Type B pancreatic cell (in vitro differentiated cells): ENCODE results near the gene CTSA. TPM values are rescaled to one million over a fixed set of nuclear protein-coding genes. Genes with fewer than 3 reads are reported as not detected.
A peak's percentile ranks its signal among the peaks of the same experiment; 100 is the strongest.

ENCODE experiments used
- DNase-seq: peaks from one replicate; pipeline ENCODE4 v3.0.0; 2021; ENCODE audit warnings: mixed read lengths; ENCODE audit not compliant: unreplicated experiment; ENCODE audit errors: extremely low spot score
- H3K27ac Mint-ChIP-seq: 2 replicates; pipeline ENCODE4 v1.8.0; 2021; ENCODE audit warnings: mild to moderate bottlenecking, mixed read lengths
- H3K27me3 Mint-ChIP-seq: 2 replicates; pipeline ENCODE4 v1.8.0; 2021; ENCODE audit warnings: mixed read lengths
- H3K36me3 Mint-ChIP-seq: 2 replicates; pipeline ENCODE4 v1.8.0; 2021; ENCODE audit warnings: mixed read lengths
- H3K4me1 Mint-ChIP-seq: one replicate; pipeline ENCODE4 v1.8.0; 2021; ENCODE audit warnings: mixed read lengths; ENCODE audit not compliant: unreplicated experiment
- H3K4me3 Mint-ChIP-seq: 2 replicates; pipeline ENCODE4 v1.8.0; 2021; ENCODE audit warnings: mild to moderate bottlenecking, mixed read lengths
- H3K9me3 Mint-ChIP-seq: 2 replicates; pipeline ENCODE4 v1.8.0; 2021; ENCODE audit warnings: mixed read lengths
- total RNA-seq: library from RNA; stranded (reverse); gene quantifications from 2 replicates; pipeline ENCODE4 v1.2.1, GENCODE V29; 2021; ENCODE audit warnings: low replicate concordance
- TF ChIP-seq, protein P1 (sequence below): fragments of 200-600 bp; sonication (generic); conservative IDR thresholded peaks from 2 replicates; pipeline ENCODE4 v1.5.0; 2021; ENCODE audit warnings: antibody characterized with exemption, mild to moderate bottlenecking

Gene CTSA
- total RNA-seq, 1 donor from 2014 or later: 142 TPM

GRCh38 chr20:45882469-45883099, 8.6 kb upstream of the CTSA start:
- Mint-ChIP-seq H3K4me1 (peaks cover 21% of the 10 kb centered on the region), H3K4me3 (peak overlapping the region; percentile 78), H3K9me3 (no peaks in the 10 kb centered on the region), H3K27ac (no peak overlapping the region), H3K27me3 (no peaks in the 10 kb centered on the region), H3K36me3 (peaks cover 8% of the 10 kb centered on the region)
- TF ChIP-seq, protein P1, sequence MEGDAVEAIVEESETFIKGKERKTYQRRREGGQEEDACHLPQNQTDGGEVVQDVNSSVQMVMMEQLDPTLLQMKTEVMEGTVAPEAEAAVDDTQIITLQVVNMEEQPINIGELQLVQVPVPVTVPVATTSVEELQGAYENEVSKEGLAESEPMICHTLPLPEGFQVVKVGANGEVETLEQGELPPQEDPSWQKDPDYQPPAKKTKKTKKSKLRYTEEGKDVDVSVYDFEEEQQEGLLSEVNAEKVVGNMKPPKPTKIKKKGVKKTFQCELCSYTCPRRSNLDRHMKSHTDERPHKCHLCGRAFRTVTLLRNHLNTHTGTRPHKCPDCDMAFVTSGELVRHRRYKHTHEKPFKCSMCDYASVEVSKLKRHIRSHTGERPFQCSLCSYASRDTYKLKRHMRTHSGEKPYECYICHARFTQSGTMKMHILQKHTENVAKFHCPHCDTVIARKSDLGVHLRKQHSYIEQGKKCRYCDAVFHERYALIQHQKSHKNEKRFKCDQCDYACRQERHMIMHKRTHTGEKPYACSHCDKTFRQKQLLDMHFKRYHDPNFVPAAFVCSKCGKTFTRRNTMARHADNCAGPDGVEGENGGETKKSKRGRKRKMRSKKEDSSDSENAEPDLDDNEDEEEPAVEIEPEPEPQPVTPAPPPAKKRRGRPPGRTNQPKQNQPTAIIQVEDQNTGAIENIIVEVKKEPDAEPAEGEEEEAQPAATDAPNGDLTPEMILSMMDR: no peak
- DNase-seq: no peak

DNA sequence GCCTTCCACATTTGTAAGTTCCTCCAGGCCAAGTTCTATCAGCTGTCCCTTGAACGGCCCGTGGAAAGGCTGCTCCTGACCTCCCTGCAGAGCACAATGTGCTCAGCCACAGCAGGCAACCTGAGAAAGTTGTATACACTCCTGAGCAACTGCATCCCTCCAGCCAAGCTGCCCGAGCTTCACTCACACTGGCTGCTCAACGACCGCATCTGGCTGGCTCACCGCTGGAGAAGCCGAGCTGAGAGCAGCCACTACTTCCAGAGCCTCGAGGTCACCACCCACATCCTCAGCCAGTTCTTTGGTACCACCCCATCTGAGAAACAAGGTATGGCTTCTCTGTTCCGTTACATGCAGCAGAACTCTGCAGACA, 8.1 kb upstream of the CTSA start:
- H3K4me3 Mint-ChIP-seq: peak overlapping the region; percentile 61
- H3K9me3 Mint-ChIP-seq: no peaks in the 10 kb centered on the region
- no peak overlapping the region for H3K27ac Mint-ChIP-seq
- TF ChIP-seq, protein P1: no peak
- H3K4me1 Mint-ChIP-seq: peaks cover 21% of the 10 kb centered on the region
- H3K36me3 Mint-ChIP-seq: peaks cover 8% of the 10 kb centered on the region
- H3K27me3 Mint-ChIP-seq: no peaks in the 10 kb centered on the region
- DNase-seq: no peak

DNA sequence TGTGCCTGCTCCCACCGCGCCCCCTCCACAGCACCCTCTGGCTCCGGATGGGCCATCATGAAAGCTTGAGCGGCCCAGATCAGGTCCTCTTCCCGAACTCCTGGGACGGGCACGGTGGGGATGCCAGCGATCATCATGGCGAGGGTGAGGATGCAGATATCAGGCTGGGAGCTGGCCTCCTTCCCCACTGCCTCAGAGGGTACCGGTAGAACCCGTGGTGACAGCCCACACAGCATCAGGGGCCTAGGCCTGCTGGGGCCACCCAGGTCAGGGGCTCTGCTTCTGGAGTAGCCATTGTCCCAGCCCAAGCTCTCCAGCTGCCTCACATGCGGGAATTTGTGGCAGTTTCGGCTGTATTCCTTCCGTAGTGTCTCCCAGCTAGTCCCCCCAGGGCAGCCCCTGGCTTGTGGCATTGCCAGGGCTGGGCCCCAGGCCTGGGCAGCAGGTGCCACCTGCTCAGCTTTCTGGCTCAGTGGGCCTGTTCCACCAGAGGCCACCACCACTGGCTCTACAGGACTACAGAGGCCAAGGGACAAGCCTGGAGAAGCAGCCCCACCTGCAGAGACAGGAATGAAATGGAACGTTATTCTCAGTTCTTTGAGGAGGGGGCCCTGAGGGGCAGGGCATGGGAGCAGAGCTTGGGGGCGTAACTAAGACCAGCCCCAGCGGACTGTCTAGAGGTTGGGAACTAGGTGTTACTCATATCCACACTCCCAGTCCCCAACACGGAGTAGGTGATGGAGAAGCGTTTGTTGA, 4.4 kb upstream of the CTSA start:
- Mint-ChIP-seq H3K4me1 (peaks cover 20% of the 10 kb centered on the region), H3K9me3 (no peaks in the 10 kb centered on the region)

DNA sequence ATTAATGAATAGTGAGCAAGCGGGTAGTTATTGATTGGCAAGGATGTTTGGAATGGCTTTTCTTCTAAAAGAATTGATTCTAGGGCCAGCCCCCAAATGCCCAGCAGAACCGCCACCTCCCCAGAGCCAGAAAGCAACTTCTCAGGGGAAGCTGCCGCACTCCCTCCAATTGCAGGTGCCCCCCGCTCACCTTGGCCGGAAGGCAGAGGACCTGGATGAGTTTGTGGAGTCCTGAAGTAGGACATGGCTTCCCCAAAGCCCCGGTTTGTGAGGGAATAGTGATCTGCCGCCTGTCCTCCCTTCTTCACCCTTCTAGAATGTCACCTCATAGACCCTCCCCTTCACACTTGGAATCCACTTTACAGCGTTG, 3.8 kb upstream of the CTSA start, which contains the start of gene SPATA25:
SPATA25 (minus strand) TSS at position 277 of the 370 bp plus-strand sequence; CDS start at position 245, 32 bp downstream.
- TF ChIP-seq, protein P1: no peak
- no peaks in the 10 kb centered on the region for H3K36me3 Mint-ChIP-seq
- H3K4me1 Mint-ChIP-seq: peaks cover 16% of the 10 kb centered on the region
- H3K27ac Mint-ChIP-seq: no peak within 1 kb of the TSS
- H3K9me3 Mint-ChIP-seq: no peaks in the 10 kb centered on the region
- H3K4me3 Mint-ChIP-seq: peak within 1 kb of the TSS; percentile 22
- no peak for DNase-seq
- H3K27me3 Mint-ChIP-seq: no peaks in the 10 kb centered on the region

More for the DNA sequence above, 4.4 kb upstream of the CTSA start:
- Mint-ChIP-seq H3K4me3 (no peak overlapping the region), H3K36me3 (no peaks in the 10 kb centered on the region), H3K27me3 (no peaks in the 10 kb centered on the region), H3K27ac (no peak overlapping the region)
- TF ChIP-seq, protein P1: no peak
- no peak for DNase-seq

DNA sequence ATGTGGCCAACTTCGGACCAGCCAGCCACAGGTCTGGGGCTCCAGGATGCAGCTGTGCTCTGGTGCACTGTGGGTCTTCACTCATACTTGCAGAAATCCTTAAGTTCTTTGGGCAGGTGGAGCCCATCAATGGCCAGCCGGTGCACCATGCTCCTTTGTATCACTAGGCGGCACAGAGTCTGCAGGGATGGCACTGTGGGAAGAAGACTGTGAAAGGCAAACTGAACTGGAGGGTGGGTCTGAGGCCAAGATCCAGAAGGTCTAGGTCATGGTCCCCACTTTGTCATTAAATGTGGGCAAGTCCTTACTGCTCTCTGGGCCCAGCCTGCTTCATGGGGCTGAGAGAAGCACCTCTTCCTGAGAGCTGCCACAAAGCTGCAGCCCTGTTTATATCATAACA, 2.5 kb upstream of the CTSA start:
- H3K36me3 Mint-ChIP-seq: no peaks in the 10 kb centered on the region
- peaks cover 8% of the 10 kb centered on the region for H3K4me1 Mint-ChIP-seq
- DNase-seq: no peak
- no peaks in the 10 kb centered on the region for H3K27me3 Mint-ChIP-seq
- TF ChIP-seq, protein P1: no peak
- H3K4me3 Mint-ChIP-seq: peak overlapping the region; percentile 22
- no peaks in the 10 kb centered on the region for H3K9me3 Mint-ChIP-seq
- no peak overlapping the region for H3K27ac Mint-ChIP-seq
